Stimulated activated CD4-positive, alpha-beta T cell treated with anti-CD3 and anti-CD28 coated beads, TNF-alpha, amount 100 ng/mL, for 48 hours (primary cell): Measurements from ENCODE around the gene SIRPG.
"Not testable (repeated sequence)": the region's sequence is repeated elsewhere in the genome, so short reads cannot be mapped to it uniquely, and the experiment has no call there.

Source experiments
- DNase-seq, 3 donors: peaks; one replicate each; pipeline ENCODE4 v3.0.0-alpha.2; 2020; ENCODE audit warnings: low read depth in 3 of 3

SIRPG gene

DNA sequence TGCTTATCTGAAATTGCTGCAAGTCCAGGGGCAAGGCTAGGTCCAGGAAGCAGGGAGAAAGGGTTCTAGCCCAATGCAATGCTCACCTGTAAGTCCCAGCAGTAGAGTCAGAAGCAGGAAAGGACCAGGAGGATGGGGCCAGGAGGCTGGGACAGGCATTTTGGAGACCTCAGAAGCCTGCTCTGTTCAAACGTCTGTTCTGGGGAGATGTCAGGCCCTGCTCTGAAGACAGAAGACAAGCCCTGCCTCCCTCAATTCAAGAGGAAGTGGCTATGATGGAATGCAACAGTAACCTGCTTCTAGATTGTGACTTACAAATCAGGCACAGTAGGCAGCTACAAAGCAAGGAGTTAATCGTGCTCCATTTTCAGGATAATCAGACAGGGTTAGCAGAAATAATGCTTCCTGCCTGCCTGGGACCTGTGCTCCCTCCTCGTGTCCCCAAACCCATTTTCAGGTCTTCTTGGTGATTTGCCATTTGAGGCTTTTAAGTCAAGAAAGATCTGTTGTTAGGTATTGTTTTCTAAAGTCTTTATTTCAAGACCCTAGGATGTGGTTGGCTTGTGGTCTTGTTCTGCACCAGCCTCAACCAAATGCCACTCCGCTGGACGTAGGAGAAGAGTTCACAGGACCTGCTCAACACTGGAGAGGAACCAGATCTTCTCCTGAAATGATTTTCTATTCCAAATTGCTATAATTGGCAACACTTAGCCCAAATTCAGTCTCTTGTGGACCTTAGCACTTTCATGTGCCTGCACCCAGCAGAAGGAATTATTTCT lies at the start of gene SIRPG:
SIRPG (minus strand) TSS at position 224 of the 779 bp plus-strand sequence; CDS start at position 159, 65 bp downstream.
- DNase-seq: no peak

- not testable (repeated sequence) for DNase-seq
These were observed 49.3 kb upstream of the SIRPG start for GRCh38 chr20:1706887-1707286.

GRCh38 chr20:1706079-1706478 lies 48.5 kb upstream of the SIRPG start:
- DNase-seq: no peak

- no peak for DNase-seq
These were observed 45.3 kb upstream of the SIRPG start for GRCh38 chr20:1702855-1703254.

- no peak for DNase-seq
These were observed 44.7 kb upstream of the SIRPG start for GRCh38 chr20:1702328-1702727.

DNA sequence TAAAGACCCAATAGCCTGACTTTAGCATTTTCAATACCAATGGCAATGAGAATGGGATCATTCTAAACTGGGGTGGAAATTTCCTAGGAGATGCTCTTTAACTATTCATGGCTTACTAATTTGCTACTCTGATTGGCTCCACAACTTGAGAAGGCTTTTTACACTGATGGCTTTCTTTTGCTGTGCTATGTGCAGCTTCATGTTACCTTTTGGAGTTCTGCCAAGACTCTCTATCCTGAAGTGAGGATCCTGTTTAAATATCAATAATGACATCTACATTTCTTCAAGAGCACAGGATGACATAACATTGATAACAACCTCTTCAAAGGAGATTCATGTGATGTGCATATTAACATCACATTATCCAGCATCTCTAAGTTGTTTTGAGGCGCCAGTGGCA lies 43.4 kb upstream of the SIRPG start:
- no peak for DNase-seq

DNA sequence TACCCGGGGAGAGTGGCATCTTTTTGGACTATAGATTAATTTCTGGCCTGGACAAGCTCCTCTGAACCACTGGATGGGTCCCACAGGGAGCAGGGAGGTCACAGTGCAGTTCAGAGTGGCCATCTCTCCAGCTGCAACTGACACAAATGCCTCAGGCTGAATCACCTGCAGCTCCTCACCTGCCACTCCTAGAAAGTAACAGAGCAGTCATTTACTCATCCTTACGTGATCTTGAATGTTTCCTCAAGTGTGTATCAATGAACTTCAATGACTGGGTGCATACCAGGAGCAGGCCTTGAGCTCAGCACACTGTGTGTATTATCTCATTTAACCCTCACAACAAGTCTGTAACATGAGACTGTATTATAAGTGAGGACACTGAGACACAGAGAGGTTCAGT lies 40.0 kb upstream of the SIRPG start:
- no peak for DNase-seq

DNA sequence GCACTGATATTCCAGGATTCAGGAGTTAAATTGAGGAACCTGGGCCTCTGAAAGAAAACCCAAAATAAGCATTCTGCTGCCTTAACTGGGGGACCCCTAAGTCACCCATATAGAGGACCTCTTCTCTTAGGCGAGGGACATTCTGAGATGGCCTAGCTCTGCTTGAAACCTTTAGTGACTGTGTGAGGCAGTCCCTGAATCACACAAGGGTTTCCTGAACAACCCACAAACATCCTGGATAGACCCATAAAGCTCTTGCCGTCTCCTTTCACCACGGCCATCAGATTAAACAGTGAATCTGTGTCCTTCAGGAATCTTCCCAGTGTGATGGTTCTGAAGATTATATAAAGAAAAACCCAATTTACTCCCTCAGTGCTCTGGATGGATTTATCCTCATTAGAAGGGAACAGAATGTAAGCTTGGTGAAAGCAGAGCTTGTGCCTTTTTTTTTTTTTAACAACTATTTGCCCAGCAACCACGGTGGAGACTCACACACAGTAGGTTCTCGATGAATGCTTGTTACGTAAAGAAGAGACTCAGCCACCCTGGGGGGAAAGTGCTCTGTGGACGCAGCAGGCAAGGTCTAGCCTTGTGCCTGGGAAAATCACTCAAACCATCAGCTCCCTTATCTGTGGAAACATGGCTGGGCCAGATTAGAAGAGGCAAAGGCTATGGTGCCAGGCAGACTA lies 39.1 kb upstream of the SIRPG start:
- DNase-seq: no peak

GRCh38 chr20:1694672-1695071 lies 37.1 kb upstream of the SIRPG start:
- DNase-seq: no peak

- no peak for DNase-seq
These were observed 35.8 kb upstream of the SIRPG start for GRCh38 chr20:1693427-1693826.

GRCh38 chr20:1689721-1690120 lies 32.1 kb upstream of the SIRPG start:
- DNase-seq: no peak

GRCh38 chr20:1688886-1689538 lies 31.4 kb upstream of the SIRPG start:
- DNase-seq: no peak

- DNase-seq: no peak
These were observed 29.5 kb upstream of the SIRPG start for GRCh38 chr20:1687053-1687452.

DNA sequence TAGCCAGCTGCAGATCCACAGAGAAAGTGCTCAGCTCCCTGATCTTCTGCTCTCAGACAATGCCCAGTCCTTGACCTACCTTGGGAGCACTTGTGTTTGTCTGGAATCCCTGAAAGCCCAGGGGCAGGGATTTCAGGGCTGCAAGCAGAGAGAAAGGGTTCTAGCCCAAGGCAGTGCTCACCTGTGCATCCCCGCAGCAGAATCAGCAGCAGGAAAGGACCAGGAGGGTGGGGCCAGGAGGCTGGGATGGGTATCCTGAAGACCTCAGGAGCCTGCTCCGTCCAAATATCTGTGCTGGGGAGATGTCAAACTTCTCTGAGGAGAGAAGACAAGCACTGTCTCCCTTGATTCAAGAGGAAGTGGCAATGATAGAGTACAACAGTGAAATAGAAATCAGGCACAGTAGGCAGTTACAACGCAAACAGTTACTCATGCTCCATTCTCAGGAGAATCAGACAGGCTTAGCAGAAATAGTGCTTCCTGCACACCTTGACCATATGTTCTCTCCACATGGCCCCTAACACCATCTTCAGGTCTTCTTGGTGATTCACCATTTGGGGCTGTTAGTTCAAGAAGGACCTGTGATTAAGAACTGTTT lies 28.7 kb upstream of the SIRPG start:
- no peak for DNase-seq

GRCh38 chr20:1685304-1686052 lies 27.9 kb upstream of the SIRPG start:
- DNase-seq: no peak

DNA sequence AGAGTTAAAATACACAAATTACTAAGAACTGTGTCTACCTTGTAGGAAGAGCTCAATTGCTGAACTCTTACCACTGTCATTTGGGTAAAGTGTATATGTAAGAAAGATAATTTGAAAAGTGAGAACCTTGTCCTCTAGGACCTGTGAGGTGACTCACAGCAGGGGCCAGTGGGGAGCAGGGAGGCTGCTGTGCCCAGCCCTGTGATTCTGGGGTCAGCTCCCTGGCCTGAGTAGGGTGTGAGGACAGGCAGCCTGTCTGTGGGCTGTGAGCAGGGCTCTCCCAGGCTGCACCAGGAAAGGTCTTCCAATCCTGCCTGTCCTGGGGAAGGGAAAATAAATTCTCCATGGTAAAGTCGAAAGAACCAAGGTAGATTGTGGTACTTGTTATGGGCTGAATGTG lies 27.3 kb upstream of the SIRPG start:
- DNase-seq: no peak

DNA sequence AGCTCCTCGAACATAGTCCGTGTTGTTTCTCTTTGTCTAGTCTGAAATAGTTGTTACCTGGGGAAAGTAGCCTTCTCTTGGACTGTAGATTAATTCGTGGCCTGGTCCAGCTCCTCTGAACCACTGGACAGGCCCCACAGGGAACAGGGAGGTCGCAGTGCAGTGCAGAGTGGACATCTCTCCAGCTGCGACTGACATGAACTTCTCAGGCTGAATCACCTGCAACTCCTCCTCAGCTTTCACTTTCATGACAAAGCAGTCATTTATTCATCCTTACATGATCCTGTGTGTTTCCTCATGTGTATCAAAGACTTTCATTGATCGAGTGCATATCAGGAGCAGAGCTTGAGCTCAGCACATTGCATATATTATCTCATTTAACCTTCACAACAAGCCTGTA lies 19.1 kb upstream of the SIRPG start:
- DNase-seq: no peak

DNA sequence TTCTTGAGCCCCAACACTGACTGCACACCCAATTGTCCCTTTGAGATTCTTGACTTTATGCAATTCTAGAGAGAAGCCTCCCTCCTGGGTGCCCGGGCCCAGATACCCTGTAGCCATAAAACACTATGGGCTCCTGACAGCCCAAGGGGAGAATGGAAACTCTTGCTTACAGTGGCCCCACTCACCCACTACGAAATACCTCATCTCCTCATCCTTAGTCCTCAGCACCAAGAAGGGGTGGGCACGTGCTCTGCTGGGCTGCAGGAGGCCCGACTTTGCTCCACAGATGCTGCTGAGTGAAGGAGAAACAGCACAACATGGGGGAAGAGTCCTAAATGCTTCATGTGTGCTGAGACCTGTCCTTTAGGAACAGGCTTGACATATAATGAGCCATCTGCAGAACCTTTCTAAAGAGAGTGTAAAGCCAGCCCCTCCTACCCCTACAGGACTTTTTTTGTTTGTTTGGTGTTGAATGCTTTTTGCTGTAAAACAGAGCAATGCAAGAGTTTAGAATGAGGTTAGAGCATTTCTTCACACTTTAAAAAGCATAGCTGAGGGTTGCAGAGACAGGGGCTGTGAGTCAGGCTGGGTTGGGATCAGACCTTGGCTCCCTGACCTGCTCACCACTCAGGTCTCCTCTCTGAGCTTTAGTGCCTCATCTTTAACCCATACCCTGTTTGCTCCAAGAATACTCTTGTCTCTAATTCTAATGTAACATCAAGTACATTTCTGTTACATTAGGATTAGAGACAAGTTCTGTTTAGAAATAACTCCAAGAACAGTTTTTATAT lies 17.6 kb upstream of the SIRPG start:
- no peak for DNase-seq

DNA sequence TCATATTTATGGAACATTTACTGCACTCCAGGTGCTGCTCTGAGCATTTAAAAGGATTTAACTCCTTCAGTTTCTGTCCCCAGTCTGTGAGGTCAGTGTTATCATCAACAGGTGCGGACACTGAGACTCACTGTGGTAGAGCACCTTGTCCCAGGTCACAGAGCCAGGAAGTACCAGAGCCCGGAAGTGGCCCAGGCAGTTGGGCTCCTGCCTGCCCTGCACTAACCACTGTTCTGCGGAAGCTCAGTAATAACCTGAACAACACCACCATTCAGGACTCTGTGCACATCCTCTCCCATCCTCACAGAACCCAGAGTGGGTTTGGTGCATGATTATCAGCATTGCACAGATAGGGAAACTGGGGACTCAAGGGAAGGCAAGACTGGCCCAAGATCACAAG lies 16.8 kb upstream of the SIRPG start:
- DNase-seq: no peak

DNA sequence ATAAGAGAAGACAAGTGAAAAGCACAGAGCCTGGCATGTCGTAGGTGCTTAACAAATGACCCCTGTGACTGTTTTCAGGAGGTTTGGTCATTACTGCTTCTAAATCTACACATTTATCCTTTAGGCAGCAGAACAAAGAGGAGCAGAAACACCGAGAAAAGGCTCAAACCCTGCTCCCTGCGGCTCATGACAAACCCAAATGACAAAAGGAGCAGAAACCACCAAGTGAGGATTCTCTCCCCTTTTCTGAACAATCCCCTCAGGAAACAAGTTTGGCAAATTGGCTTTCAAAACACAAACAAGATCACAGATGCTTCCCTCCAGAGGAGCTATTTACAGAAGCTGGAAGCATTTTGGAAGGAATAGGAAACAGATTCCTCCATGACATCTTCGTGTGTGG lies 15.8 kb upstream of the SIRPG start:
- no peak for DNase-seq

DNA sequence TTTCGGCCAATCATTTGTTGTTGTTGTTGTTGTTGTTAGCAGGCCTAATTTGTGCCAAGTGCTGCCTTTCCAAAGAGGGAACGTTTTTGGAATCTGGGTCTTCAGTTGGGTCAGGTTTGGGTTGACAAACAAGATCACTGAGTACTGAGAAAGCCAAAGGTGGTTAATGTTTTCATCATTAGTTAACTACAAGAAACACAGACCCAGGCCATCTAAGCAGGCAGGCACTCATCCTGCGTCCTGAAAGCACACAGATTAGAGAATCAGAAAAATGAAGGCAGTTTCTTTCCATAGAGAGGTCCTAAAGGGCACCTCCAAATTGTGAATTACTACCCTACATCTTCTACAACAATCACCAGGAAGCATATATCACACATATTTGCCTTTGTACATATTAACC lies 15.1 kb upstream of the SIRPG start:
- DNase-seq: no peak
